Hepatocyte (in vitro differentiated cells): ENCODE measurements around the gene RASSF3. TPM values are rescaled to one million over a fixed set of nuclear protein-coding genes. Genes with fewer than 3 reads are reported as not detected.

ENCODE experiments used
- DNase-seq: peaks from one replicate; pipeline ENCODE4 v3.0.0-alpha.2; 2016; ENCODE audit warnings: low spot score
- H2AFZ ChIP-seq: fragments of 200-600 bp; sonication (generic); 2 replicates; pipeline ENCODE4 v1.6.0; 2016; ENCODE audit warnings: antibody characterized with exemption, mild to moderate bottlenecking
- H3K27ac ChIP-seq: fragments of 200-600 bp; sonication (generic); 2 replicates; pipeline ENCODE4 v1.5.1; 2016; ENCODE audit warnings: mild to moderate bottlenecking
- H3K27me3 ChIP-seq: fragments of 200-600 bp; sonication (generic); 2 replicates; pipeline ENCODE4 v1.6.1; 2016
- H3K36me3 ChIP-seq: fragments of 200-600 bp; sonication (generic); replicated peaks from 2 replicates; pipeline ENCODE4 v1.5.1; 2016; ENCODE audit warnings: low read depth; ENCODE audit not compliant: insufficient read depth
- H3K4me1 ChIP-seq: fragments of 200-600 bp; sonication (generic); 2 replicates; pipeline ENCODE4 v1.5.1; 2016; ENCODE audit warnings: mild to moderate bottlenecking, moderate library complexity; ENCODE audit not compliant: insufficient read depth
- H3K4me2 ChIP-seq: fragments of 200-600 bp; sonication (generic); 2 replicates; pipeline ENCODE4 v1.6.0; 2016
- H3K4me3 ChIP-seq: fragments of 200-600 bp; sonication (generic); 2 replicates; pipeline ENCODE4 v1.5.1; 2016; ENCODE audit warnings: mild to moderate bottlenecking
- H3K79me2 ChIP-seq: fragments of 200-600 bp; sonication (generic); 2 replicates; pipeline ENCODE4 v1.6.0; 2017; ENCODE audit warnings: mild to moderate bottlenecking
- H3K9me2 ChIP-seq: fragments of 200-600 bp; sonication (generic); replicated peaks from 2 replicates; pipeline ENCODE4 v1.6.0; 2017; ENCODE audit warnings: mild to moderate bottlenecking; ENCODE audit not compliant: insufficient read depth
- H3K9me3 ChIP-seq: fragments of 200-600 bp; sonication (generic); 2 replicates; pipeline ENCODE4 v1.5.1; 2016; ENCODE audit warnings: low read depth, mild to moderate bottlenecking
- H4K20me1 ChIP-seq: fragments of 200-600 bp; sonication (generic); 2 replicates; pipeline ENCODE4 v1.6.0; 2016; ENCODE audit warnings: mild to moderate bottlenecking; ENCODE audit not compliant: insufficient read depth, poor library complexity, severe bottlenecking
- CTCF ChIP-seq: fragments of 200-600 bp; sonication (generic); IDR thresholded peaks from 2 replicates; pipeline ENCODE4 v1.5.1; 2016; ENCODE audit warnings: antibody characterized with exemption, mild to moderate bottlenecking; ENCODE audit not compliant: poor library complexity
- EZH2 ChIP-seq: fragments of 200-600 bp; sonication (generic); IDR thresholded peaks from 2 replicates; pipeline ENCODE4 v1.6.1; 2016; ENCODE audit warnings: antibody characterized with exemption, mild to moderate bottlenecking, borderline replicate concordance
- EZH2phosphoT487 ChIP-seq: fragments of 200-600 bp; sonication (generic); IDR thresholded peaks from one replicate; pipeline ENCODE4 v1.6.1; 2018; ENCODE audit warnings: antibody characterized with exemption, mild to moderate bottlenecking, low read depth, moderate library complexity; ENCODE audit not compliant: unreplicated experiment, severe bottlenecking
- WGBS: methylation state at CpG from one replicate; pipeline ENCODE4 v1.1.6; 2016; ENCODE audit warnings: low lambda C conversion rate; ENCODE audit errors: missing lambda C conversion rate; 5-methylcytosine and 5-hydroxymethylcytosine counted together
- polyA plus RNA-seq: library from polyadenylated mRNA; unstranded; fragments of >200 nt; fragmentation: Nextera tagmentation; extraction: Ambion mirVana; gene quantifications from 2 replicates; pipeline ENCODE4 v1.2.1, GENCODE V29; 2016
- total RNA-seq: library from RNA; depleted of rRNA; stranded (reverse); fragments of >200 nt; gene quantifications from 2 replicates; pipeline ENCODE4 v1.2.3, GENCODE V29; 2014

RASSF3 gene
- total and polyA plus RNA-seq, 2 experiments from 2014 or later: 7.8 to 22.3 TPM

- WGBS: 100% methylated on average over 1 of the region's 1 CpG
- Histone ChIP-seq H2AFZ (no peak overlapping the region), H3K27ac (no peak overlapping the region), H3K9me2 (no peaks in the 10 kb centered on the region), H3K79me2 (no peaks in the 10 kb centered on the region), H3K9me3 (no peaks in the 10 kb centered on the region), H3K4me1 (no peaks in the 10 kb centered on the region), H4K20me1 (no peaks in the 10 kb centered on the region), H3K27me3 (no peaks in the 10 kb centered on the region), H3K4me3 (no peak overlapping the region), H3K4me2 (no peak overlapping the region), H3K36me3 (no peaks in the 10 kb centered on the region)
- DNase-seq: no peak
- TF ChIP-seq CTCF (no peak), EZH2phosphoT487 (no peak), EZH2 (no peak)
Observed at GRCh38 chr12:64700532-64700931, 90.2 kb downstream of the RASSF3 start.

- Histone ChIP-seq H4K20me1 (no peaks in the 10 kb centered on the region), H3K4me1 (no peaks in the 10 kb centered on the region), H3K4me2 (no peak overlapping the region), H3K27me3 (no peaks in the 10 kb centered on the region), H3K36me3 (no peaks in the 10 kb centered on the region), H3K27ac (no peak overlapping the region), H2AFZ (no peak overlapping the region), H3K9me2 (no peaks in the 10 kb centered on the region), H3K9me3 (no peaks in the 10 kb centered on the region), H3K4me3 (no peak overlapping the region), H3K79me2 (no peaks in the 10 kb centered on the region)
- DNase-seq: no peak
- TF ChIP-seq EZH2phosphoT487 (no peak), CTCF (no peak), EZH2 (no peak)
- 55% methylated on average over 5 of the region's 5 CpGs for WGBS
Observed at GRCh38 chr12:64701283-64701682, 91.0 kb downstream of the RASSF3 start.

DNA sequence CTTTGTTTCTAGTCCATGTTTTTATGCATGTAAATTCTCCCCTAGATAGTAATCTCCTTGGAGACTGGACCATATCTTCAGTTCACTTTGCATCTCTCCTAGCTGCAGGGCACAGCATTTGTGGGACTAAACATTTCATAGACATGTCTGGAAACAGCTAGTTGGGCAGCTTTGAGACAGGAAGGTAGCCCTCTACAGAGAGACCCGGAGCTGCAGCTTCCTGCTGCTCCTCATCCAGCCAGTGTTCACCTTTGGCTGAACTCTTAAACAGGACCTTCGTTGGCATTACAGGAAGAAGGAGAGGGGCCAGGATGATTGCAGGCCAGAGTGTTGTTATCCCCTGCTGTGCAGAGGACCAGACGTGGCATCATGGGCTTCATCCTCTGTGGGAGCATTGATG is 96.0 kb downstream of the RASSF3 start:
- no peaks in the 10 kb centered on the region for H3K9me3 ChIP-seq
- H3K27ac ChIP-seq: no peak overlapping the region
- H4K20me1 ChIP-seq: no peaks in the 10 kb centered on the region
- H3K4me1 ChIP-seq: no peaks in the 10 kb centered on the region
- H2AFZ ChIP-seq: no peak overlapping the region
- TF ChIP-seq CTCF: no peak
- no peak for TF ChIP-seq EZH2phosphoT487
- TF ChIP-seq EZH2: no peak
- no peaks in the 10 kb centered on the region for H3K9me2 ChIP-seq
- WGBS: 37% methylated on average over 3 of the region's 3 CpGs
- H3K79me2 ChIP-seq: no peaks in the 10 kb centered on the region
- DNase-seq: no peak
- no peaks in the 10 kb centered on the region for H3K36me3 ChIP-seq
- H3K4me3 ChIP-seq: no peak overlapping the region
- no peak overlapping the region for H3K4me2 ChIP-seq
- H3K27me3 ChIP-seq: no peaks in the 10 kb centered on the region

DNA sequence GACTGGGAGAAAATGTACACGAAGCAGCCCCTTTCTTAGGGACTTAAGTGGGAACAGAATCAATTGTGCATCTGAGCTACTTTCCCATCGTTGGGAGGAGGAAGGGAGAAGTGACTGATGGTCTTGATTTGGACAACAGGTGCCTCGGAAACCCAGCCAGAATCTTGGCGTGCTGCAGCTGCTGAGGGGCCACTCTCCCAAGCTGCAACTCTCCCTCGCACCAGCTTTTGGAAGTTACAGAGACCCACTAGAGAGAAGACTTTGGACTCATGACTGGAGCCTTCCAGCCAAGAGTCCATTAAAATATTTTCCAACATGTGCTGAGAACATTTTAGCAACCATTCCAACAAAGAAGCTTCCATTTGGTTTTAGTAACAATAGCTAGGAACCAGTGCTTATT is 96.6 kb downstream of the RASSF3 start:
- no peak for TF ChIP-seq EZH2phosphoT487
- TF ChIP-seq EZH2: no peak
- H2AFZ ChIP-seq: no peak overlapping the region

More for the DNA sequence above, 96.6 kb downstream of the RASSF3 start:
- DNase-seq: no peak
- no peaks in the 10 kb centered on the region for H3K9me3 ChIP-seq
- H3K27me3 ChIP-seq: no peaks in the 10 kb centered on the region
- H4K20me1 ChIP-seq: no peaks in the 10 kb centered on the region
- no peaks in the 10 kb centered on the region for H3K9me2 ChIP-seq
- H3K4me1 ChIP-seq: no peaks in the 10 kb centered on the region
- 78% methylated on average over 5 of the region's 5 CpGs for WGBS
- H3K36me3 ChIP-seq: no peaks in the 10 kb centered on the region
- H3K4me2 ChIP-seq: no peak overlapping the region
- H3K4me3 ChIP-seq: no peak overlapping the region
- H3K79me2 ChIP-seq: no peaks in the 10 kb centered on the region
- H3K27ac ChIP-seq: no peak overlapping the region
